GM12878 (cell line): ENCODE measurements around the gene SLX9. TPM values are rescaled to one million over a fixed set of nuclear protein-coding genes. Genes with fewer than 3 reads are reported as not detected.

Experiments used
- ATAC-seq: fragments of 200-7000 bp; cut with Tn5 transposase; 3 replicates; pipeline ENCODE4 v1.9.1; 2020; ENCODE audit warnings: mild to moderate bottlenecking, moderate library complexity
- BruUV-seq: library from RNA; stranded (reverse); fragments of 400-500 nt; replicated peaks from 2 replicates; lab custom pipeline; 2021; lab: Mats Ljungman, UMichigan
- CTCF ChIA-PET: fragments of 300-600 bp; sonication (Branson Sonifier 250); formaldehyde crosslinking; extraction: SDS; loops from one replicate; lab custom pipeline; 2021; ENCODE audit warnings: inconsistent platforms; lab: Yijun Ruan, JAX
- POLR2A ChIA-PET: fragments of 350-600 bp; formaldehyde crosslinking; extraction: SDS; loops from one replicate; lab custom pipeline; 2021; ENCODE audit warnings: inconsistent platforms; lab: Charles Lee
- RAD21 ChIA-PET: fragments of 300-600 bp; sonication (Branson Sonifier 250); formaldehyde crosslinking; loops from one replicate; lab custom pipeline; 2023; ENCODE audit warnings: antibody characterized with exemption; ENCODE audit not compliant: unreplicated experiment; lab: Charles Lee
- SMC1A ChIA-PET: fragments of 300-600 bp; sonication (Branson Sonifier 250); formaldehyde crosslinking; loops from one replicate; lab custom pipeline; 2023; ENCODE audit not compliant: unreplicated experiment, uncharacterized antibody; lab: Charles Lee
- DNase-seq: peaks from one replicate; pipeline ENCODE4 v3.0.0-alpha.2; 2011; ENCODE audit warnings: low read depth, low spot score
- FAIRE-seq: peaks from 3 replicates; lab custom pipeline; 2011; peaks lifted over from hg19 to GRCh38; lab: Jason Lieb, UNC
- H2AFZ ChIP-seq: 2 replicates; pipeline ENCODE4 v1.6.0; 2011; ENCODE audit warnings: low read depth, low read length, control low read depth; ENCODE audit not compliant: control insufficient read depth
- H3K27ac ChIP-seq: 2 replicates; pipeline ENCODE4 v1.5.1; 2011; ENCODE audit warnings: control low read depth; ENCODE audit not compliant: control insufficient read depth, insufficient read depth
- H3K27me3 ChIP-seq, 2 experiments: replicated peaks in 1 of 2; 2 replicates each; pipeline versions ENCODE4 v1.6.0 to v1.6.1; 2011; ENCODE audit warnings: low read length in 1 of 2; ENCODE audit not compliant: control insufficient read depth in 2 of 2, insufficient read depth in 2 of 2
- H3K36me3 ChIP-seq, 2 experiments: 2 replicates each; pipeline ENCODE4 v1.5.1; 2011; ENCODE audit warnings: low read length in 1 of 2; ENCODE audit not compliant: control insufficient read depth in 2 of 2, insufficient read depth in 2 of 2
- H3K4me1 ChIP-seq: 2 replicates; pipeline ENCODE4 v1.6.1; 2011; ENCODE audit warnings: mild to moderate bottlenecking, low read length, moderate library complexity, mixed read lengths; ENCODE audit not compliant: control insufficient read depth, insufficient read depth
- H3K4me2 ChIP-seq: 2 replicates; pipeline ENCODE4 v1.6.0; 2011; ENCODE audit warnings: control low read depth; ENCODE audit not compliant: control insufficient read depth, insufficient read depth
- H3K4me3 ChIP-seq: fragments of 200-600 bp; sonication (generic); 2 replicates; pipeline ENCODE4 v1.5.1; 2016
- H3K79me2 ChIP-seq: 2 replicates; pipeline ENCODE4 v1.6.0; 2011; ENCODE audit warnings: low read length; ENCODE audit not compliant: control insufficient read depth, insufficient read depth
- H3K9ac ChIP-seq: 2 replicates; pipeline ENCODE4 v1.8.0; 2011; ENCODE audit warnings: low read length, control low read depth, mixed read lengths; ENCODE audit not compliant: control insufficient read depth, insufficient read depth
- H3K9me3 ChIP-seq: replicated peaks from 3 replicates; pipeline ENCODE4 v1.5.1; 2011; ENCODE audit warnings: mild to moderate bottlenecking, low read length; ENCODE audit not compliant: control insufficient read depth, insufficient read depth
- H4K20me1 ChIP-seq: 2 replicates; pipeline ENCODE4 v1.6.0; 2011; ENCODE audit not compliant: control insufficient read depth, insufficient read depth
- BCL11A ChIP-seq: IDR thresholded peaks from 2 replicates; pipeline ENCODE4 v1.6.1; 2011; ENCODE audit warnings: low read depth, low read length
- EP300 ChIP-seq, 2 experiments: fragments of 150-350 bp in 1 of 2; IDR thresholded peaks; 2 replicates each; pipeline ENCODE4 v1.6.1; 2011 to 2012; ENCODE audit warnings: low read depth in 2 of 2, low read length in 2 of 2, borderline replicate concordance in 1 of 2, improper control_type of control experiment in 1 of 2, inconsistent platforms in 1 of 2; ENCODE audit not compliant: control insufficient read depth in 1 of 2
- ETV6 ChIP-seq, 2 experiments: fragments of 450-650 bp in 1 of 2; IDR thresholded peaks in 1 of 2; conservative IDR thresholded peaks in 1 of 2; 2 replicates each; pipeline ENCODE4 v1.6.1; 2014; ENCODE audit warnings: antibody characterized with exemption in 1 of 2, borderline replicate concordance in 1 of 2, low read depth in 1 of 2, mild to moderate bottlenecking in 1 of 2, moderate library complexity in 1 of 2
- HCFC1 ChIP-seq: fragments of 150-350 bp; IDR thresholded peaks from 2 replicates; pipeline ENCODE4 v1.6.1; 2014; ENCODE audit warnings: low read length
- JUND ChIP-seq: IDR thresholded peaks from 2 replicates; pipeline ENCODE4 v1.6.1; 2012; ENCODE audit warnings: low read depth, mild to moderate bottlenecking, low read length, improper control_type of control experiment, moderate library complexity
- KLF5 ChIP-seq: fragments of 450-650 bp; IDR thresholded peaks from 2 replicates; pipeline ENCODE4 v1.6.1; 2014; ENCODE audit warnings: mild to moderate bottlenecking; ENCODE audit not compliant: partially characterized antibody
- MEF2B ChIP-seq: fragments of 450-650 bp; IDR thresholded peaks from 2 replicates; pipeline ENCODE4 v1.6.1; 2018; ENCODE audit warnings: mild to moderate bottlenecking, moderate library complexity; ENCODE audit not compliant: partially characterized antibody, poor library complexity, severe bottlenecking
- NFXL1 ChIP-seq: fragments of 450-650 bp; IDR thresholded peaks from 2 replicates; pipeline ENCODE4 v1.6.1; 2017; ENCODE audit warnings: antibody characterized with exemption, mild to moderate bottlenecking, borderline replicate concordance
- NR2F1 ChIP-seq: fragments of 450-650 bp; conservative IDR thresholded peaks from 2 replicates; pipeline ENCODE4 v1.6.1; 2017; ENCODE audit warnings: mild to moderate bottlenecking
- ZNF274 ChIP-seq: IDR thresholded peaks from one replicate; pipeline ENCODE4 v1.8.0; 2011; ENCODE audit not compliant: insufficient read length, insufficient read depth
- WGBS: methylation state at CpG from one replicate; pipeline ENCODE4 v1.1.6; 2016; ENCODE audit warnings: low lambda C conversion rate; ENCODE audit not compliant: insufficient replicate concordance, insufficient coverage; ENCODE audit errors: missing lambda C conversion rate; 5-methylcytosine and 5-hydroxymethylcytosine counted together
- in situ Hi-C: fragments of 300-500 bp; cut with MboI; formaldehyde crosslinking; loops from 9 replicates; pipeline ENCODE4 v1.14.3; 2018; ENCODE audit warnings: mixed read lengths
- intact Hi-C: fragments of 100-400 bp; cut with micrococcal nuclease; formaldehyde crosslinking; loops from one replicate; pipeline ENCODE4 v1.14.2; 2022; ENCODE audit not compliant: unreplicated experiment
- polyA plus RNA-seq, 11 experiments: library from polyadenylated mRNA; depleted of rRNA in 4 of 11; unstranded in 6 of 11; stranded (reverse) in 5 of 11; fragments of >200 nt; fragmentation: Nextera tagmentation in 4 of 11; fragmentation: Illumina TruSeq in 1 of 11; extraction: Ambion mirVana in 4 of 11; extraction: Trizol in 1 of 11; gene quantifications; 1 replicate in 1 of 11; 2 replicates in 10 of 11; pipeline versions ENCODE4 v1.2.1 to v1.2.3, GENCODE V29; 2011 to 2016; ENCODE audit warnings: inconsistent platforms in 2 of 11, missing spikeins in 2 of 11, low read depth in 1 of 11
- total RNA-seq, 4 experiments: library from RNA; depleted of rRNA in 3 of 4; stranded (reverse); fragments of >200 nt in 3 of 4; fragmentation: Illumina TruSeq in 1 of 4; extraction: Trizol in 1 of 4; gene quantifications; 2 replicates each; pipeline versions ENCODE4 v1.2.1 to v1.2.3, GENCODE V29; 2013 to 2021
- TF ChIP-seq, protein P1 (sequence below): fragments of 450-650 bp; IDR thresholded peaks from 2 replicates; pipeline ENCODE4 v1.6.1; 2016; ENCODE audit warnings: mild to moderate bottlenecking

The SLX9 gene
- total and polyA plus RNA-seq, 10 of the 15 experiments (the other 5 are each of a cell fraction or from before 2014, with no cell fraction given), result 0.69 to 81.3 (median 33.9) TPM

DNA sequence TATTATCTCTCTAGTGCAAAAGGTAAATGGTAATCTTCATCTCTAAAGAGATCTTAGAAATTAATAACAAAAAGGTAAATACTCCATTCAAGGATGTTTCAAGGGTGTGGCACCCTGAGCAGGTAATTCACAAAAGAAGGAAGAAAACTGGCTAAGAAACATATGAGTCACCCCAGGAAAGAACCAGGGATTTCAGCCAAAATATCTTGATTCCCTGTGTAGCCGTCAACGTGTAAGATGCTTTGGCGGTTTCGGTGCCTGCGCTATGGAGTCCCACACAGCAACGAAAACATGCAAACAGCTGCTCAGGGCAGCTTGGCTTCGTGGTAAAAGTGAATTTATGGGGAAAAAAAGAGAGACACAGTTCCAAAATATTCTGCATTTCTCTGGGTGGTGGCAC, 22.9 kb upstream of the SLX9 start:
- POLR2A ChIA-PET, result interaction anchor here (0.6 to 2.0 kb wide), 4 partner anchors 10 to 35 kb away, joined by 4 to 26 read pairs (median 6); no protein-coding TSS in a partner anchor
- FAIRE-seq, result no peak
- H3K9me3 ChIP-seq, result no peaks in the 10 kb centered on the region
- H4K20me1 ChIP-seq, result no peaks in the 10 kb centered on the region
- SMC1A ChIA-PET, result interaction anchor here (0.8 to 4.1 kb wide), 7 partner anchors 8 to 45 kb away, joined by 3 to 15 read pairs (median 3); no protein-coding TSS in a partner anchor
- CTCF ChIA-PET, result interaction anchor here (0.9 to 1.3 kb wide), 5 partner anchors 15 to 116 kb away, joined by 3 to 4 read pairs (median 3); no protein-coding TSS in a partner anchor
- no peak for ATAC-seq
- intact Hi-C loops, result no loop called here
- H2AFZ ChIP-seq, result no peak overlapping the region
- H3K27ac ChIP-seq, result no peak overlapping the region
- H3K27me3 ChIP-seq, result no peaks in the 10 kb centered on the region
- H3K4me2 ChIP-seq, result no peak overlapping the region; the same call in 1 of the 2 replicates
- peaks cover 0 to 7% of the 10 kb centered on the region in 2 experiments; a peak in 3 of 4 replicates for H3K36me3 ChIP-seq
- RAD21 ChIA-PET, result interaction anchor here (0.9 to 1.9 kb wide), 4 partner anchors 9 to 22 kb away, joined by 3 to 13 read pairs (median 6); partner anchors contain the start of gene SLX9
- in situ Hi-C loops, result no loop called here
- H3K9ac ChIP-seq, result no peak overlapping the region
- TF ChIP-seq NR2F1, result no peak
- no peak for TF ChIP-seq ZNF274
- no peak for TF ChIP-seq KLF5
- no peak for TF ChIP-seq HCFC1
- no TSS peak for BruUV-seq
- WGBS, result 85% methylated on average over 7 of the region's 7 CpGs
- H3K4me3 ChIP-seq, result no peak overlapping the region
- peaks cover 41% of the 10 kb centered on the region for H3K79me2 ChIP-seq
- peaks cover 29% of the 10 kb centered on the region for H3K4me1 ChIP-seq
- DNase-seq, result no peak

DNA sequence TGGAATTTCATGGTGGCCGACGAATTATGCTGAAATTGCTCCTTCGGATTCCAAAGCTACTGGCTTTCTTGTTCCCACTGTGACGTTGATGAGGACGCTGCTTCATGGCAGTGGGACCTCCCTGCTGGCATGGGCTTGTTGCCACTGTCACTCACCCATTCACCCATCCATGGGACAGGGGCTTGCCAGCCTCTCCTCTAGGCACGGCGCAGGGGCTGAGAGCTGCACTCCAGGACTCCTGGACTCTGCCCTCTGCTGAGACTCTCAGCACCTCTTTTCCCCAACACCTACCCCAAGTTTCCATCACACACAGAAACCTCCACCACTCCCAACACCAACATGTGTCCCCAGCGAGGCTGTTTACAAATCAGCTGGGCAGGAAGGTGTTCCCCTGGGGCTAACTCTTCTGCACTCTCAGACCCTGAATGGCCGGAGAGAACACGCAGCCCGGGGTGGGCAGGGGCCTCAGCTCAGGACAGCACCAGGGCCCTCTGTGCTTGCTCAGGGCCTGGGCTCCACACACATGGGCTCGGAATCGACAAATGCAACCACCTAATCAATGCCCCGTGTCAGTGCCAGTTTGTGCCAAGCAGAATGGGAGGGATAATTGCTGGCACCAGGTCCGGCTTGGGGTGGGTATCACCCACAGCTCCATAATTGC, 22.3 kb upstream of the SLX9 start:
- ATAC-seq, result no peak
- intact Hi-C loops (no loop called here), in situ Hi-C loops (no loop called here)
- Histone ChIP-seq H3K9ac (no peak overlapping the region), H3K27ac (no peak overlapping the region), H3K27me3 (no peaks in the 10 kb centered on the region), H3K4me3 (no peak overlapping the region), H3K9me3 (no peaks in the 10 kb centered on the region), H3K79me2 (peaks cover 38% of the 10 kb centered on the region), H4K20me1 (no peaks in the 10 kb centered on the region), H3K36me3 (peaks cover 0 to 7% of the 10 kb centered on the region in 2 experiments; a peak in 3 of 4 replicates), H3K4me1 (peaks cover 23% of the 10 kb centered on the region), H2AFZ (no peak overlapping the region), H3K4me2 (peak overlapping the region; percentile 46)
- ChIA-PET SMC1A (interaction anchor here (1.0 to 4.1 kb wide), 5 partner anchors 9 to 45 kb away, joined by 3 to 15 read pairs (median 5); no protein-coding TSS in a partner anchor), CTCF (interaction anchor here (1.1 to 2.7 kb wide), 4 partner anchors 10 to 43 kb away, joined by 3 to 21 read pairs (median 4); no protein-coding TSS in a partner anchor), POLR2A (interaction anchor here (1.4 to 2.0 kb wide), 3 partner anchors 10 to 36 kb away, joined by 5 to 26 read pairs (median 8); no protein-coding TSS in a partner anchor), RAD21 (interaction anchor here (1.0 to 1.9 kb wide), 3 partner anchors 10 to 14 kb away, joined by 5 to 13 read pairs (median 7); no protein-coding TSS in a partner anchor)
- WGBS, result 74% methylated on average over 15 of the region's 15 CpGs
- DNase-seq, result no peak
- no TSS peak for BruUV-seq
- FAIRE-seq, result no peak
- no peak for TF ChIP-seq ETV6 (conservative IDR thresholded peaks at IDR 0.05 in 1 of 2, IDR thresholded peaks at IDR 0.05 in 1 of 2; ENCODE audit: borderline replicate concordance in 1 of 2, low read depth in 1 of 2)
- TF ChIP-seq, protein P1, sequence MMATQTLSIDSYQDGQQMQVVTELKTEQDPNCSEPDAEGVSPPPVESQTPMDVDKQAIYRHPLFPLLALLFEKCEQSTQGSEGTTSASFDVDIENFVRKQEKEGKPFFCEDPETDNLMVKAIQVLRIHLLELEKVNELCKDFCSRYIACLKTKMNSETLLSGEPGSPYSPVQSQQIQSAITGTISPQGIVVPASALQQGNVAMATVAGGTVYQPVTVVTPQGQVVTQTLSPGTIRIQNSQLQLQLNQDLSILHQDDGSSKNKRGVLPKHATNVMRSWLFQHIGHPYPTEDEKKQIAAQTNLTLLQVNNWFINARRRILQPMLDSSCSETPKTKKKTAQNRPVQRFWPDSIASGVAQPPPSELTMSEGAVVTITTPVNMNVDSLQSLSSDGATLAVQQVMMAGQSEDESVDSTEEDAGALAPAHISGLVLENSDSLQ, result peak; percentile 27; the same call in 1 of the 2 replicates
- TF ChIP-seq BCL11A, result no peak
- TF ChIP-seq EP300 (IDR thresholded peaks at IDR 0.05; ENCODE audit: borderline replicate concordance in 1 of 2, control insufficient read depth in 1 of 2, low read depth in 2 of 2, low read length in 2 of 2), result no peak
- TF ChIP-seq JUND, result no peak
- TF ChIP-seq NFXL1, result no peak
- TF ChIP-seq MEF2B, result peak; percentile 35
